GM18502 (cell line): ENCODE data around the gene PACS1.
"Not testable (repeated sequence)": the region's sequence is repeated elsewhere in the genome, so short reads cannot be mapped to it uniquely, and the experiment has no call there.

Experiments used
- ATAC-seq: cut with Tn5 transposase; IDR thresholded peaks from one replicate; pipeline ENCODE4 v1.9.1; 2021; ENCODE audit warnings: mild to moderate bottlenecking; ENCODE audit not compliant: unreplicated experiment, poor library complexity

The PACS1 gene

GRCh38 chr11:66104057-66104638, 34.1 kb downstream of the PACS1 start:
- ATAC-seq, result no peak

GRCh38 chr11:66106786-66107599, 36.9 kb downstream of the PACS1 start:
- ATAC-seq, result no peak

DNA sequence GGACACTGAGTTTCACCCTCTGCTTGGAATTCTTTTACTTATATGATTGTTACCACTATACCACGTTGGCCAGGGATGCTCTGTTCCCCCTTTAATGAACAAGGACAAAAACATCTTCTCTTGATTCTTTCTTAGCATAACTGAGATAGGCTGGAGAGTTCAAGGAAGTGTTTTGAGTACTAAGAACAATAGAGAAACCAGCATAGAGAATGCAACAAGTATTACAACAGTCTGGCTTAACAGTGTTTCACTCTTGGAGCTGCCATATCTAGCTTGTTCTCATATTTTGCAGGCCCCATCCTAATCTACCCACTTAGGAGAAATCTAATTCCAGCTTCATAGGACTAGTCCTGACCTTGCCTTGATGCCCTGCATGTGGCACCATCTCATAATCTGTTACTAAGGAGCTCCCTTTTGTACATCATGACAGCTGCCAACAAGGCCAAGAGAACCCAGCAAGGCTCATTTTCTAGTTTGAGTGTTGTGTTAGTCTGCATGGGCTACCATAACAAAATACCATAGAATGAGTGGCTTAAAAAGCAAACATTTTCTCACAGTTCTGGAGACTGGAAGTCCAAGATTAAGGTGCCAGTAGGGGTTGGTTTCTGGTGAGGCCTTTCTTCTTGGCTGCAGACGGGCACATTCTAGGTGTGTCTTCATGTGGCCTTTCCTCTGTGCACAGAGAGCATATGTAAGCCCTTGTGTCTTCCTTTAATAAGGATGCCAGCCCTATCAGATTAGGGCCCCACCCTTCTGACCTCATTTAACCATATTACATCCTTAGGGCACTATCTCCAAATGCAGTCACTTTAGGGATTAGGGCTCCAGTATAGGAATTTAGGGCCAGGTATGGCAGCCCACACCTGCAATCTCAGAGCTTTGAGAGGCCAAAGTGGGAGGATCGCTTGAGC, 37.8 kb downstream of the PACS1 start:
- ATAC-seq, result no peak

DNA sequence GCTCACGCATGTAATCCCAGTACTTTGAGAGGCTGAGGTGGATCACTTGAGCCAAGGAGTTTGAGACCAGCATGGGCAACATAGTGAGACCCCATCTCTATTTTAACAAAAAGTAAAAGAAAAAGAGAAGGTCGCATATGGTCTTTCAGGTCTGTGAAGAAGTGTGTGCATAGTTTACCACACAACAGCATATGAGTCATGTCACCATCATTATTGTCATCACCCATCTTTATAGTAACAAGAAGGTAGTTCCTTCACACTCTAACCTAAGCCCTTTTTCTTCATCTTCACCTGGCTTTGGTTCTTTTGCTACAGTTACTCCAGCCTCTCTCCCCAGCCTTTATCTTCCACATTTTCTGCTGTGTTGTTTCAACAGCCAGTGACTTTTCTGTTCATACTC, 39.2 kb downstream of the PACS1 start:
- no peak for ATAC-seq

GRCh38 chr11:66111158-66111557, 41.1 kb downstream of the PACS1 start:
- ATAC-seq, result no peak

DNA sequence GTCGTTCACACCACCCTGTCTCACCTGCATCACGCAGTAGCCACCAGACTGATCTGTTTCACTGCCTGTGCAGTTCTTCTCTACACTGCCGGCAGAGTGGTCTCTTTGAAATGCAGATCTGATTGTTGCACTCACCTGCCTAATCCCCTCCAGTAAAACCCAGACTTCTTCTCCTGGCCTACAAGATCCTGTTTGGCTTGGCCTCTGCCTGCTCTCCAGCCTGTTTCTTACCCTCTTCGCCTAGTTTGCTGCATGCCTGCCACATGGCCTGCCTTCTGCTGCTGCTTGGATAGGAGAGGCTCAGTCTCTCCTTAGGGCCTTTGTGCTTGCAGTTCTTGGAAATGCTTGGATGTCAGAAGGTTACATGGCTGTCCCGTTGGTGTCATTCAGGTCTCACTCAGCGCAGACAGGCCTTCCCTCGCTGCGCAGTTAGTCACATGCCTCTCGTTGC, 42.0 kb downstream of the PACS1 start:
- ATAC-seq, result no peak

DNA sequence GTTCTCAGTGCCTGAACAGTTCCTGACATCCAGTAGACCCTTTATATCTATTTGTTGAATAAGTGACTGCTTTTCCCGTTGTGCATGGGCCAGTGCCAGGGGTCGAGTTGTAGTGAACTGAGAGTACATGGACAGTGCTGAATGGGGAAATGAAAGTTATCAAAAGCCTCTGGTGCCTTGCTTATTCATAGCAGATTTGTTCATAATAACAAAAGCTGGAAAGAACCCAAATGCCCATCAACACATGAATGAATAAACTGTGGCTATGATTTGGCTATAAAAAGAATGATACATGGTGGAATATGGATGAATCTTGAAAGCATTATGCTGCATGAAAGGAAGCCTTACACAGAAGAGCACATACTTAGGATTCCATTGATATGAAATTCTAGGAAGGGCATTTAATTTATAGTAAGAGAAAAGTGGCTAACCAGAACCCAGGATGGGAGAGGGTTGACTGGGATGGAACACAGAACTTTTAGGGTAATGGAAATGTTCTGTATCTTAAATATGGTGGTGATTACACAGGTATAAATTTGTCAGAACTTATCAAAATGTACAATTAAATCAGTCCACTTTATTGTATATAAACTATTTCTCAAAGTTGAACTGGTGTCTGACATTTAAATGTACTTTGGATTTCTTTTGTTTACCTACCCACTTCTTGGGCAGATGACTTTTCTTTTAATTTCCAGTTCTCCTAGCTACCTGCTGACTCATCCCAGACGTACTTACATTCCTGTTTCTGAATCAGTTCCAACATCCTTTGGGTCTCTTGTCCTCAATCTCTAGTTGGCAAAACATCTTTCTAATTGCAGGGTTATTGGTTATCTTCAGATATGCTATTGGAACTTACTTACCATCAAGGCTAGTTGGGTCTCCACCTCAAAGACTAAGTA, 42.8 kb downstream of the PACS1 start:
- ATAC-seq, result no peak

GRCh38 chr11:66114957-66115356, 44.9 kb downstream of the PACS1 start:
- not testable (repeated sequence) for ATAC-seq

- peak; percentile 59 for ATAC-seq
Measured at GRCh38 chr11:66115638-66116301, 45.7 kb downstream of the PACS1 start.

GRCh38 chr11:66116576-66117361, 46.7 kb downstream of the PACS1 start:
- ATAC-seq, result no peak

- no peak for ATAC-seq
Measured at GRCh38 chr11:66118847-66119246, 48.8 kb downstream of the PACS1 start.

DNA sequence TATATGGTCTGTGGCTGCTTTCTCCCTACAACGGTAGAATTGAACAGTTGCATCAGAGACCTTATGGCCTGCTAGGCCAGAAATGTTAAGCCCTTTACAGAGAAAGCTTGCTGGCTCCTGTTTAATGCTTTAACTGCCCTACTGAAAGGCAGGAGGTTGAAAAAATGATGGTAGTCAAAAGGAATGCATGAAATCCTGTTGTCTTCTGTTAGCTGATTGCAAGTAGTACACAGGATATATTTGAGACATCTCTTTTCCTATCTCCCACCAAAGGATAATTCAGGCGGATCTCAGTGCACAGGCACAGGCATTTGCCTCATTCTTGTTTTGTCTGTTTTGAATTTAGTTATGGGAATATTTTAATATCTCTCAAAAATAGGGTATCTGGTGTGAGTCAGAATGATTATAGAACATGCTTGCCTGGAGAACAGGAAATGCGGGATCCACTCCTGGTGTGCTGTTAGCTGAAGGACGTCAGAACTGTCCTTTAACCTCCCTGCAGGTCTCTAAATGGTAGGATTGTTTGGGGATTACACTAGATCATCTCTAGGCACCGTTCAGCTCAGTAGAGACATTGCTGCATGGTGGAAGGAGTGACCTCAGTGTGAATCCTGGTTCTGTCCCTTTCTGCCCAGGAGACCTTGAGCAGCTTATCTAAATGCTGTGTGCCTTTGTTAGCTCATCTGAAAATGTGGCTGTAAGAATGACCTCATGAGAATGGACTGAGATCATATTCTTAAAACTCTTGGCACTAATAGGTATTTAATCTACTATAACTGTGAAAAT, 49.5 kb downstream of the PACS1 start:
- no peak for ATAC-seq

DNA sequence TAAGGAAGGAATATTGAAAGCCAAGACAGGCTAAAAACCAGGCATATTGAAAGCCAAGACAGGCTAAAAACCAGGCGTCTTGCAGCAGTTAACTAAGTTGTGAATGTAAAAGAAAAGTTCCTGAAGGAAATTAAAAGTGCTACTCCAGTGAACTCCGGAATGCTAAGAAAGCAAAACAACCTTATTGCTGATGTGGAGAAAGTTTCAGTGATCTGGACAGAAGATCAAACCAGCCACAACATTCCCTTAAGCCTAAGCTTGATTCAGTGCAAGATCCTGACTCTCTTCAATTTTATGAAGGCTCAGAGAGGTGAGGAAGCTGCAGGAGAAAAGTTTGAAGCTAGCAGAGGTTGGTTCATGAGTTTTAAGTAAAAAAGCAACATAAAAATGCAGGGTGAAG, 51.4 kb downstream of the PACS1 start:
- ATAC-seq, result no peak

DNA sequence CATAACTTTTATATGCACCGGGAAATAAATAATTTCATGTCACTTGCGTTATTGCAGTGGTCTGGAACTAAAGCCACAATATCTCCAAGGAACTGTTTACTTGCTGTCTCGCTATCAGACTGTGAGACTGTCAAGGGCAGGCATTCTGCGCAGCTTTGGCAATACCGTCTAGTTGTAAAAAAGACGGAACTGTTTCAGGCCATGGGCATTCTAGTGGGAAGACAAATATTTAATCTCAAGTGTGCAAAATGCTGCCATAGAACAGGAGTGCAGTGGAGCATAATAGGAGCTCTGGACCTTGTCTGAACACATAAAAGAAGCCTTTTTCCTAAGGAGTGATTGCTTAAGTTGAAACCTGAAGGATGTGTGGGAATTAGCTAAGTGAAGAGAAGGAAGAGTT, 53.8 kb downstream of the PACS1 start:
- ATAC-seq, result no peak

- ATAC-seq, result no peak
Measured at GRCh38 chr11:66124564-66124963, 54.5 kb downstream of the PACS1 start.

DNA sequence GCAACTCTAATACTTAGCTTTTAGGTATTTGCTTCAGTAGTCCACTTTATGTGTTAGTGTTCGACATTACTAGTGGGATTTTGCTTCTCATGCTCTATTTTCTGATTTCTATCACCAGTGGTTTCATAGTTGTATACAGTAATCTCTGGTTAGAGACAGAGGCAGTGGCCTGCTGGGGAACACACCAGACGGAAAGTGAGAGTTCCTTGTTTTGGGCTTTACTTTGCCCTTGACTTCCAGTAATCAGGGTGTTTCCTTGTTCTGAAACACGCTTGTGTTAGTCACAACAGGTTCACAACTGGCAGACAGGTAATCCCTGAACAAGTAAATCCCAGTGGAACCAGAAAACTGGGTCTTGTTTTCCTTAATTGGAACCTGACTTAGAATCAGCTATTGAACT, 56.0 kb downstream of the PACS1 start:
- no peak for ATAC-seq

GRCh38 chr11:66126808-66127555, 56.9 kb downstream of the PACS1 start:
- ATAC-seq, result no peak
